Measurements from ENCODE around the gene HYAL4. TPM values are rescaled to one million over a fixed set of nuclear protein-coding genes. Genes with fewer than 3 reads are reported as not detected.
A peak's percentile ranks its signal among the peaks of the same experiment; 100 is the strongest.

The HYAL4 gene
- total and polyA plus RNA-seq, 2 donors from 2014 or later: 0.24 TPM; not detected in 1

DNA sequence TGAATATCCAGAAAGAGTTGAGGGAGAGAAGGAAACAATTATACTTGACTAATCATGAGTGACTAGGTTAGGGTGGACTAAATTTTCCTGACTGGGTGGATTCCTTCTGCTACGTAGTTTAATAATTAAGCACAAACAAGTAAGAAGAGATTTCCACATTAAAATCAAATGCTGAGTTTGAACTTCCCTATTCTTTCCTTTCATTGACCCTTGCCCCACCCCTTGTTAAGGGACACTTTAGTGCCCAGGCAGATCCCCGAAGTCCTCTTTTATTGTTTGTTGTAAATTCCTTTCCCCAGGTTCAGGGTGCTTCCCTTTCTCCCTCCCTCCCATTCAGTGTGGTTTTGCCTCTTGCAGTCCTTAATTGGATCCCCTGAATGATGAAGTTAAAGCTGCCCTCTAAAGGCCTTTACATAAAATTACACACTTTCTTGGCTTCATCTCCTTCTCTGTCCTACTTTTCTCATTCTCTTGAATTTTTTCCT, 71.3 kb downstream of the HYAL4 start:
- no peak overlapping the region for H3K27ac ChIP-seq (ENCODE audit: low read depth in 2 of 2, low read length in 2 of 2)
- DNase-seq (peak in 3 of 5 donors; percentile 18 to 71 (median 67)), FAIRE-seq (peak; percentile 62)
- H3K9me3 ChIP-seq (ENCODE audit: control insufficient read depth in 2 of 3, insufficient read depth in 1 of 3, low read length in 3 of 3): no peaks in the 10 kb centered on the region
- H3K9ac ChIP-seq (ENCODE audit: low read length in 3 of 3): no peak overlapping the region
- no peaks in the 10 kb centered on the region for H3K4me1 ChIP-seq (ENCODE audit: control insufficient read depth in 2 of 3, insufficient read depth in 2 of 3, low read depth in 1 of 3, low read length in 3 of 3)
- TF ChIP-seq, protein P1, sequence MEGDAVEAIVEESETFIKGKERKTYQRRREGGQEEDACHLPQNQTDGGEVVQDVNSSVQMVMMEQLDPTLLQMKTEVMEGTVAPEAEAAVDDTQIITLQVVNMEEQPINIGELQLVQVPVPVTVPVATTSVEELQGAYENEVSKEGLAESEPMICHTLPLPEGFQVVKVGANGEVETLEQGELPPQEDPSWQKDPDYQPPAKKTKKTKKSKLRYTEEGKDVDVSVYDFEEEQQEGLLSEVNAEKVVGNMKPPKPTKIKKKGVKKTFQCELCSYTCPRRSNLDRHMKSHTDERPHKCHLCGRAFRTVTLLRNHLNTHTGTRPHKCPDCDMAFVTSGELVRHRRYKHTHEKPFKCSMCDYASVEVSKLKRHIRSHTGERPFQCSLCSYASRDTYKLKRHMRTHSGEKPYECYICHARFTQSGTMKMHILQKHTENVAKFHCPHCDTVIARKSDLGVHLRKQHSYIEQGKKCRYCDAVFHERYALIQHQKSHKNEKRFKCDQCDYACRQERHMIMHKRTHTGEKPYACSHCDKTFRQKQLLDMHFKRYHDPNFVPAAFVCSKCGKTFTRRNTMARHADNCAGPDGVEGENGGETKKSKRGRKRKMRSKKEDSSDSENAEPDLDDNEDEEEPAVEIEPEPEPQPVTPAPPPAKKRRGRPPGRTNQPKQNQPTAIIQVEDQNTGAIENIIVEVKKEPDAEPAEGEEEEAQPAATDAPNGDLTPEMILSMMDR (IDR thresholded peaks at IDR 0.05; ENCODE audit: borderline replicate concordance, extremely low read depth, insufficient read depth): peak; percentile 2
- H3K4me3 ChIP-seq (ENCODE audit: low read length in 3 of 3): no peak overlapping the region
- intact Hi-C loops (cut with DNase I): no loop called here
- H3K27me3 ChIP-seq (ENCODE audit: control insufficient read depth, insufficient read depth, low read length): no peaks in the 10 kb centered on the region
- no peaks in the 10 kb centered on the region for H3K36me3 ChIP-seq (ENCODE audit: control insufficient read depth in 2 of 3, insufficient read depth in 3 of 3, low read length in 3 of 3)

DNA sequence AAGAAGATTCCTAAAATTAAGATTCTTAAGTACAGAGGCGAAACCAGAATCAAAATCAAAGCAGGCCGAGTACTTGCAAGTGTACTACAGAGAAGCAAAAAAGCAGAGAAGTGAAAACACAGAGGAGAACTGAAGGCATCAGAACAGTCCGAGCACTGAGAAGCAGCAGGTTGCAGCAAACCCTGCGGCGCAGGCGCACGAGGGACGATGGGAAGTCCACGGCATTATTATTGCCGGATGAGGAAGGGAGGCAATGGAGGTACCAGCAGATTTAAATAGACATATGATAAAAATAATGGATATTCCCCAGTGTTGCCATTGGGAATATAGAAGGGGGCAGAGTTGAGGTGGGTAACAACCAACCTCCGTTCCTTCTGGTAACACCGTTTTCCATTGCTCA, 72.9 kb downstream of the HYAL4 start:
- Histone ChIP-seq H3K4me1 (ENCODE audit: control insufficient read depth in 2 of 3, insufficient read depth in 2 of 3, low read depth in 1 of 3, low read length in 3 of 3) (no peaks in the 10 kb centered on the region), H3K9me3 (ENCODE audit: control insufficient read depth in 2 of 3, insufficient read depth in 1 of 3, low read length in 3 of 3) (no peaks in the 10 kb centered on the region), H3K27ac (ENCODE audit: low read depth in 2 of 2, low read length in 2 of 2) (no peak overlapping the region), H3K27me3 (ENCODE audit: control insufficient read depth, insufficient read depth, low read length) (no peaks in the 10 kb centered on the region), H3K4me3 (ENCODE audit: low read length in 3 of 3) (no peak overlapping the region), H3K36me3 (ENCODE audit: control insufficient read depth in 2 of 3, insufficient read depth in 3 of 3, low read length in 3 of 3) (no peaks in the 10 kb centered on the region), H3K9ac (ENCODE audit: low read length in 3 of 3) (no peak overlapping the region)
- FAIRE-seq (no peak), DNase-seq (no peak)
- intact Hi-C loops (cut with DNase I): no loop called here
- TF ChIP-seq, protein P1 (IDR thresholded peaks at IDR 0.05; ENCODE audit: borderline replicate concordance, extremely low read depth, insufficient read depth): no peak

DNA sequence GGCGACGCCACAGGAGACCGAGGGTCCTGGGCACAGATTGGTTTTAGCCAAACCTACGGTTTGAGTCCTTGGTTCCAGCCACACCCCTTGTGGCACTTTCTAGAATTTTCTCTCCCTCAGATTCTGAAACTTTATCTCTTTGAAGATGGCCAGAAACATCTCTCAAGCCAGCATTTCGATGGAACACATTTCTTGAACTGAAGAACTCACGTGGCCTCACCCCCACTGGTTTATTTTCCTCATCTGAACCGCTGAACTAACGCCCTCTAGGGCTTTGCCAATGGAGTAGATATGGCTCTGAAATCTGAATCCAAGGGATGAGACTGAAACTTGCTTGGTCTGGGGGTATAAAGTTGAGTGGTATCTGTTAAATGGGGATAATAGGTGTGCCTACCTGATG, 73.3 kb downstream of the HYAL4 start:
- TF ChIP-seq, protein P1 (IDR thresholded peaks at IDR 0.05; ENCODE audit: borderline replicate concordance, extremely low read depth, insufficient read depth): no peak
- Histone ChIP-seq H3K36me3 (ENCODE audit: control insufficient read depth in 2 of 3, insufficient read depth in 3 of 3, low read length in 3 of 3) (no peaks in the 10 kb centered on the region), H3K27ac (ENCODE audit: low read depth in 2 of 2, low read length in 2 of 2) (no peak overlapping the region), H3K4me3 (ENCODE audit: low read length in 3 of 3) (no peak overlapping the region), H3K9me3 (ENCODE audit: control insufficient read depth in 2 of 3, insufficient read depth in 1 of 3, low read length in 3 of 3) (no peaks in the 10 kb centered on the region), H3K27me3 (ENCODE audit: control insufficient read depth, insufficient read depth, low read length) (no peaks in the 10 kb centered on the region), H3K4me1 (ENCODE audit: control insufficient read depth in 2 of 3, insufficient read depth in 2 of 3, low read depth in 1 of 3, low read length in 3 of 3) (no peaks in the 10 kb centered on the region), H3K9ac (ENCODE audit: low read length in 3 of 3) (no peak overlapping the region)
- no peak for DNase-seq
- intact Hi-C loops (cut with DNase I): no loop called here
- no peak for FAIRE-seq

DNA sequence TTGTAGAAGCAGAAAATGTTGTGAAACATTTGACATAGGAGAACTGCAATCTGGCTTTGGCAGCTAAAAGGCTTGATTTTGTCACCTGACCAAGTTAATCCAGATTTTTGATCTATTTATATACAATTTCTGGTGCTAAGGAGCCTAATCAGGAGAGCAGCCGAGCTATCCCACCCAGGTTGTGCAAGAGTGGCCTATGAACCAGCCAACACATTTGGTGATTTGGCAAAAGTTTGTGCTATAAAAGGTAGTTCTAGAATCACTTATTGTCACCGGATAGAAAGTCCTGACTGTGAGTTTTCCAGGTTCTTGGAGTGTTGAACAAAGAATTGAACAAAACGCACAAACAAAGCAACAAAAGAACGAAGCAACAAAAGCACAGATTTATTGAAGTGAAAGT, 78.6 kb downstream of the HYAL4 start:
- intact Hi-C loops (cut with DNase I): no loop called here
- FAIRE-seq (no peak), DNase-seq (no peak)
- Histone ChIP-seq H3K36me3 (ENCODE audit: control insufficient read depth in 2 of 3, insufficient read depth in 3 of 3, low read length in 3 of 3) (no peaks in the 10 kb centered on the region), H3K4me3 (ENCODE audit: low read length in 3 of 3) (no peak overlapping the region), H3K9me3 (ENCODE audit: control insufficient read depth in 2 of 3, insufficient read depth in 1 of 3, low read length in 3 of 3) (no peaks in the 10 kb centered on the region), H3K27ac (ENCODE audit: low read depth in 2 of 2, low read length in 2 of 2) (no peak overlapping the region), H3K27me3 (ENCODE audit: control insufficient read depth, insufficient read depth, low read length) (no peaks in the 10 kb centered on the region), H3K4me1 (ENCODE audit: control insufficient read depth in 2 of 3, insufficient read depth in 2 of 3, low read depth in 1 of 3, low read length in 3 of 3) (no peaks in the 10 kb centered on the region), H3K9ac (ENCODE audit: low read length in 3 of 3) (no peak overlapping the region)
- TF ChIP-seq, protein P1 (IDR thresholded peaks at IDR 0.05; ENCODE audit: borderline replicate concordance, extremely low read depth, insufficient read depth): no peak
